NCI-H526 (cell line): Measurements from ENCODE around the gene BTG1.

Experiments used
- DNase-seq, 2 experiments: peaks; one replicate each; lab custom pipeline; 2025; lab: John Stamatoyannopoulos, UW

The BTG1 gene, protein sequence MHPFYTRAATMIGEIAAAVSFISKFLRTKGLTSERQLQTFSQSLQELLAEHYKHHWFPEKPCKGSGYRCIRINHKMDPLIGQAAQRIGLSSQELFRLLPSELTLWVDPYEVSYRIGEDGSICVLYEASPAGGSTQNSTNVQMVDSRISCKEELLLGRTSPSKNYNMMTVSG

GRCh38 chr12:92145731-92146496 lies at the start of gene BTG1:
TSS of gene BTG1 (minus strand) at chr12:92145846. CDS start at chr12:92145535, 311 bp downstream.
- DNase-seq: peak; percentile 99

GRCh38 chr12:92194561-92194960 lies 48.9 kb upstream of the BTG1 start:
- no peak for DNase-seq

GRCh38 chr12:92193846-92194245 lies 48.2 kb upstream of the BTG1 start:
- DNase-seq: no peak

DNA sequence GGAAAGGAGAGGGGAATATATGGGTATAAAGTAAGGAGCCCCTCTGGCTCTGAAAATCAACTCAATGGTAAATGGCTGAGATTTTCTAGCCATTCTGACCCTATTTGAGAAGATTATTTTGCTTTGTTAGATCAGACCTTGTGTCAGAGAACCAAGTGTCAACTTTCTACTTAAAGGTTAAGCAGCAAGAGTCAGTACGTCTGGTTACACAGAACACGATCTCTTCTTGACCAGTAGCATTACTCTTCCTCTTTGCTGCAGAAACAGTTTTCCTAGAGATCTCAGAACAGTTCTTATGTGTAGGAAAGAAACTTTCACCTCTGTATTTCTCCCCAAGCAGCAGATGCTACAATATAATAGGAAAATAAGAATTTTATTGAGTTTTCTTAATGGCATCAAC lies 47.4 kb upstream of the BTG1 start:
- no peak for DNase-seq

DNA sequence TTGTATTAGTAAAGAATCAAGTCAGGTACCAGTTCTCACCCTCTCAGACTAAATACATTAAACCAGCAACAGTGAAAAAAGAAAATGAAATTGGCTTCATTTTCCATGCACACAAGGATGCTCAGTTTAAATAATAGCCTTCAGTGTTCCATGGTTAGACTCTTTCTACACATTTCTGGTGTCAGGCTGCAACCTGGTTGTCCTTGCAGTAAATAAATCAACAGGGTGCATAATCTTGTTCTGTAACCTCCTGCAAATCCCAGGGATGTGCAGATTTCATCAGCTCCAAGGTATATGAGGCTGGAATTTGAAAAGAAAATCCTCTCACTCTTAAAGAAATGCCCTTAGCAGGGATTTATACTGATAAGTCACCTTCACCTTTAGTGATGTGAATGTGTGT lies 46.7 kb upstream of the BTG1 start:
- DNase-seq: no peak

DNA sequence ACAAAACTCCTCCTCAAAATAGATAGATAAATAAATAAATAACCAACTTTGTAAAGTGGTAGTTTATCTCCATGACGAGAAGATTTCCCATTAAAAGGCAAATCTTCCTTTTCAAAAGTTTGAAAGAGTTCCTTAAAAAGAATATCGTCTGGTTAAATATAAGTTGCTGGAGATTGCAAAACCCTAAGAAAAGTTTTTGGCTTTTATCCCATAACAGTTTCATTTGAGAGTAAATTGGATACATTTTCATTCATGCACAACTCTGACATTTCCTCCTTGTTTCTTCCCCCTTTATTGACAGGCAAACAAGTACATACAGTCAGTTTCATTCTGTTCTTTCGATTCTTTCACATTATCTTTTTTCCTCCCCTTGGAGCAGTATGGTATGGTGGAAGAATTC lies 45.4 kb upstream of the BTG1 start:
- DNase-seq: no peak

DNA sequence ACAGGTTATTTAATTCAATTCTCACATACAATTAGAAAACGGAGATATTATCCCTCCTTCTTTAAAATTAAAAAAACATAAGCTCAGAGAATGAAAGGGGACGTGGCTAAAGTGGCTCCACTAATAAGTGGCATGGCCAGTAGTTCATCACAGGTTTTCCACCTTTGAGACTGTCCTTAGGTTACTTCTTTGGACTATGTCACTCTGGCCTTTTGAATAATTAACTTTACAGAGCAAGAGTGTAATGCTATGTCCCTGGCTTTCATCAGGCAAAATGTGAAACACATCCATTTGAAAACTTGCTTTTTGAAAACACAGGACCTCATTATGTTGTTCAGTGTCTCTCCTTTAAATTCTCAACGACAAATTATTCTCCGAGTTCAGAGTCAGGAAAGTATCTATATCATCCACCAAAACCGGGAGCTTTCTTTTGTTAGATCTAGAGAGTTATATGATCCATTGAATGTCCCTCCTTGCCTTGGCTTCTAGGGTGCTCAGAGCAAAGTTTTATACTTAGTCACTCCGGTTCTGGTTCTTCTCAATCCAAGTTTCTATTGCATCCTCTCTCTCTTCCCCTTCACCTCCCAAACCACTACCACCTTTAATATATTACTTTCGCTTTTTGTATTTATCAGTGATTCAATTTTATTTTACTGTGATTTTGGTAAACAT lies 43.0 kb upstream of the BTG1 start:
- DNase-seq: no peak

DNA sequence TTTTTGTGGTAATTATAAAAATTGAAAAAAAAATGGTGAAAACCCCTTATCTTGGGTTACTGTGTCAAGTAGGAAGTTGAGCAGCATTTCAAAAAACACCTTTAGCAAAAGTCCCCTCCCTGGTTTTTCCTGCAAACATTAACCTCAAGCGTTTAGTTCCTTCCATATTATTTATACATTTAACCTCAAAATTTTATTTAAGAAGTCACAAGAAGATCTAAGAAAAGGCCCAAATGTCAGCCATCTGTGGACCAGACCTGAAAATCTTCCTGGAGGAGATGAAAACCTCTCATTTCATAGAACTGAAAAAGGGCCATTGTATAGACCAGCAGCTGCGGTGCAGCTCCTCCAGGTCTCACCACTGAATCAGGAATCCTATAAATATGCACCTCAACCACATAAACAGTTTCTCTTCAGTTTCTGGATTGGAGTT lies 40.4 kb upstream of the BTG1 start:
- DNase-seq: no peak

- DNase-seq: no peak
These were observed 39.4 kb upstream of the BTG1 start for GRCh38 chr12:92185052-92185451.

DNA sequence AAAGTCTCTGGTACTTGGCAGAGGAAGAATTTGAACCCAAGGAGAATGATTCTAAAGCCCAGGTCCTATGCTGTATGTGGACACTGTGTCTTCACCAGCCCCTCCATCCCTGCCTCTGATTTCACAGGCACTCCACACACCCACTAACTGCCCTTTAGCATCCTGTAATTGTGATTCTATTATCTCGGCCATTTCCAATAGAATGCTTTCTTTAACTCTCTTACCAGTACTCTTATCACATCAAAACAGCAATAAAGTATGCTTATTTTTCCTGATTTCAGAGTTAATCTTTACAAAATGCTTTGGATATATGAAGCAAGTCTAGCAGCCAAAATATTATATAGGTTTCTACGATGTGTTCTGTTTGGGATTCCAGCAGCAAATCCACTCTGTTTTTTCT lies 37.9 kb upstream of the BTG1 start:
- DNase-seq: no peak

- no peak for DNase-seq
These were observed 32.7 kb upstream of the BTG1 start for GRCh38 chr12:92178340-92178739.

DNA sequence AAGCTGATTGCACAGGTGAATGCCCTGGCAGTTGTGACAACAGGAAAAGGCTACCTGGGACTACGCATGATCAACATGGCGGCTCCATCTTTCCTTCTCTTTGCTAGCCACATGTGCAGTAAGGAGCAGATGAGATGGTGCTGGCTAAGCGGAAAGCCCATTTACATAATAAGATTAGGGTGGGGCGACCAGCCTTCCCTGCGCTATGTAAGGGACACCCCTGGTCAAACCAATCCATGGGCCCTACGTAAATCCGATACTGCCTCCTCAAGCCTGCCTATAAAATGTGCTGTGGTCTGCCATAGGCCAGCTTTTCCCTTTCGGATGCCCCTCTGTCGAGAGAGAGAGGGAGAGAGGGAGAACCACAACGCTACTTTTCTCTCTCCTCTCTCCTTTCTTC lies 31.0 kb upstream of the BTG1 start:
- no peak for DNase-seq

- DNase-seq: no peak
These were observed 30.3 kb upstream of the BTG1 start for GRCh38 chr12:92175961-92176360.

DNA sequence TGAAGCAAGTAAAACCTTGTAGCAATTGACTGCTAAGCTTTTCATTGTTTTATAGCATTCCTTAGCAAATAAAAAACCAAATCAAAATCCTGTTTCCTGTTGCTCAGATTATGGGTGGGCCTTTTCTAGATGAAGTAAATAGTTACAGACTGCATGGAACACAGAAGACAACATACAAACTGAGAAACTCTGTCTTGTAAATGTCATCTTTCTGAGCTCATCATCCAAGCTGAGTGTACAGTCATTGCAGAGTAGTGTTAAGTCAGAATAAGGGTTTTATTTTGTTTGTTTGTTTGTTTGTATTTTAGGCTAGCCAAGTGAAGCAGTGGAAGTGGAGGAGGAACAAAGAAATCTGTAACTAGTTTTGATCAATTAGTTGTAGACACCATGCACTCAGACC lies 24.4 kb upstream of the BTG1 start:
- no peak for DNase-seq

GRCh38 chr12:92167075-92167474 lies 21.4 kb upstream of the BTG1 start:
- DNase-seq: no peak

GRCh38 chr12:92164712-92165111 lies 19.1 kb upstream of the BTG1 start:
- no peak for DNase-seq

GRCh38 chr12:92162079-92162478 lies 16.4 kb upstream of the BTG1 start:
- no peak for DNase-seq

DNA sequence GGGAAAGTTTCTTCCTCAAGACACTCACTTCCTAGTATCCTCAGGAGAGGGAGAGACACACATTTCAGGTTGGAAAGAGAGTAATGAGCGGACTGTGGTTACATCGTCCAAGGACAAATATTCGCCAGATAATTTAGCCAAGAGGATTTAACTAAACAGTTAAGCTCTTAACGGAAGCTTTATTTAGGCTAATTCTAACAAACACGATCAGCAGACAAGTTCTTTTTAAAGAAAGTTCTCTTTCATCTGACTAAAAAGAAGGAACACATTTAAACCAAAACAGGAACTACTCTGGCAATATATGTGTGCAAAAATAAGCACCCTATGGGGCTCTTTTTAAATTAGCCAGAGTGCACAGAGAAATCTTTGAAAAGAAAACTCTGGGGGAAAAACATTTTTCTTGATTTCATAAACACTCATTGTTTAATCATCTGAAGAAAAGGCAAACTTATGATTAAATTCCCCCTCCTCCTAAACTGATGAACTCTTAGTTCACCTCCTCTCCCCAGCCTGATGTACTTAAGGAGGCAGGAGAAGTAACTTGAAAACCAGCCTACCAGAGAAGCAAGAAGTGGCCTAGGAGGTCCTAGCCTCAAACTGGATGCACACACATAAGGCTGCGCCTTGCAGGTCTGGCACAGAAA lies 13.3 kb upstream of the BTG1 start:
- no peak for DNase-seq

DNA sequence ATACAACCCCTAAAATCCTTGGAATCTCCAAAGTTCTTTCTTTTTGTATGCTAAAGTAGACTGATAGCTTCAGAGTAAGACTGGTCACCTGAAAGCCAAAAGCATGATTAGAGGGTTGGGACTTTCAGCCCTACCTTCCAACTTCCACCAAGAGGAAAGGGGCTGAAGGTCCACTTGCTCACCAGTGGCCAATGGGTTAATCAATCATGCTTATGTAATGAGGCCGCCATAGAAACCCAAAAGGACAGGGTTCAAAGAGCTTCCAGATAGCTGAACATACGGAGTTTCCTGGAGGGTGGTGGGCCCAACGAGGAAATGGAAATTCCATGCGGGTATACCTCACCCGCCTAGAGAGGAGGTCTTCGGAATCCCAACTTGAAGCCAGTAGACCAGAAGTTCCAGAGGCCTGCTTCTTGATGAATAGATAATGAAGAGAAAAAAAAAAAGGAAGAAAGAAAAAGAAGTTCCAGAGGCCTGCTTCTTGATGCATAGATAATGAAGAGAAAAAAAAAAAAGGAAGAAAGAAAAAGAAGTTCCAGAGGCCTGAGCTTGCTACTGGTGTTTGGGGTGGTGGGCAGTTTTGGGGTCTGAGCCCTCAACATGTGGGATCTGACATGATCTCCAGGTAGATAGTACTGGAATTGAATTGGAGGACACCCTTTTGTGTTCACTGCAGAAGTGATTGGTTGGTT lies 11.2 kb upstream of the BTG1 start:
- DNase-seq: no peak

DNA sequence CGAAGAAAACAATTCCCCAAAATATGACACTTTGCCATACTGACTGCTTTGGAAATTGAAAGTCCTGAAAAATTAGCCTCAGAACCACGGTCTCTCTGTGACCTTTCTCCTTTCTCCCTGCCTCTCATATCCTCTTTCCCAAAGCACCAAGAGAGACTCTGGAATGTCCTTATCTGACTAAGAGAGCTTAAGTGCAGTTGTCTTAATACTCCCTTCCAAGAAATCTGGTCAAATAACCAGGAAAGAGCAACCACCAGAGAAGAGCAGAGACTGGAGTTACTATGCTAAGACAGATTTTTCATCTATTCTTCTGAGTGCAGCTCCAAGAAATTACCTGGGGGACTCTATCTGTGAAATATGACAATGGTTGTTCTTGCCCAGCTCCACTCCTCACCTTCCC lies 10.5 kb upstream of the BTG1 start:
- DNase-seq: no peak

- DNase-seq: no peak
These were observed 10.1 kb upstream of the BTG1 start for GRCh38 chr12:92155733-92156132.

- DNase-seq: no peak
These were observed 6.3 kb upstream of the BTG1 start for GRCh38 chr12:92151916-92152315.
